HG03175 (cell line): ENCODE results near the gene KRTAP9-7.

ENCODE experiments used
- ATAC-seq: cut with Tn5 transposase; IDR thresholded peaks from one replicate; pipeline ENCODE4 v1.9.1; 2021; ENCODE audit warnings: mild to moderate bottlenecking, moderate library complexity; ENCODE audit not compliant: unreplicated experiment

Gene KRTAP9-7

GRCh38 chr17:41318231-41318630 lies 42.7 kb downstream of the KRTAP9-7 start:
- ATAC-seq = no peak

- ATAC-seq = no peak
Measured at GRCh38 chr17:41322094-41322902, 46.8 kb downstream of the KRTAP9-7 start.

GRCh38 chr17:41322903-41323895 lies 47.7 kb downstream of the KRTAP9-7 start:
- no peak for ATAC-seq

GRCh38 chr17:41324180-41325075 lies 48.9 kb downstream of the KRTAP9-7 start:
- no peak for ATAC-seq

GRCh38 chr17:41325126-41325525 lies 49.6 kb downstream of the KRTAP9-7 start:
- ATAC-seq = no peak

GRCh38 chr17:41325611-41326010 lies 50.1 kb downstream of the KRTAP9-7 start:
- ATAC-seq = no peak
